Endodermal cell (in vitro differentiated cells): ENCODE results near the gene PDE7B. TPM values are rescaled to one million over a fixed set of nuclear protein-coding genes. Genes with fewer than 3 reads are reported as not detected.

Experiments used
- DNase-seq: peaks from one replicate; pipeline ENCODE4 v3.0.0-alpha.2; 2017
- H3K27ac ChIP-seq: 2 replicates; pipeline ENCODE4 v1.5.1; 2013; ENCODE audit warnings: mild to moderate bottlenecking, low read depth, low read length, moderate library complexity
- H3K27me3 ChIP-seq: 2 replicates; pipeline ENCODE4 v1.6.1; 2013; ENCODE audit warnings: mild to moderate bottlenecking, low read length, moderate library complexity; ENCODE audit not compliant: insufficient read depth, control insufficient read depth, poor library complexity, severe bottlenecking
- H3K36me3 ChIP-seq: 2 replicates; pipeline ENCODE4 v1.7.0; 2013; ENCODE audit warnings: mild to moderate bottlenecking, low read length, moderate library complexity; ENCODE audit not compliant: control insufficient read depth, insufficient read depth
- H3K4me1 ChIP-seq: one replicate; pipeline ENCODE4 v1.7.0; 2013; ENCODE audit warnings: low read length; ENCODE audit not compliant: control insufficient read depth, insufficient read depth
- H3K4me3 ChIP-seq: 2 replicates; pipeline ENCODE4 v1.5.1; 2013; ENCODE audit warnings: mild to moderate bottlenecking, low read length, moderate library complexity
- H3K9ac ChIP-seq: 2 replicates; pipeline ENCODE4 v1.6.1; 2013; ENCODE audit warnings: mild to moderate bottlenecking, low read length, moderate library complexity; ENCODE audit not compliant: poor library complexity, severe bottlenecking; ENCODE audit errors: extremely low read depth
- H3K9me3 ChIP-seq: 2 replicates; pipeline ENCODE4 v1.6.1; 2013; ENCODE audit warnings: mild to moderate bottlenecking, low read length, moderate library complexity; ENCODE audit not compliant: control insufficient read depth
- H3K27ac Mint-ChIP-seq: 2 replicates; pipeline ENCODE4 v1.8.0; 2020; ENCODE audit warnings: mixed read lengths
- H3K27me3 Mint-ChIP-seq: 2 replicates; pipeline ENCODE4 v1.8.0; 2021; ENCODE audit warnings: mild to moderate bottlenecking, mixed read lengths; ENCODE audit not compliant: insufficient read depth
- H3K36me3 Mint-ChIP-seq: 2 replicates; pipeline ENCODE4 v1.8.0; 2020; ENCODE audit warnings: low read depth, mixed read lengths
- H3K4me1 Mint-ChIP-seq: 2 replicates; pipeline ENCODE4 v1.8.0; 2020; ENCODE audit warnings: mixed read lengths
- H3K4me3 Mint-ChIP-seq: 2 replicates; pipeline ENCODE4 v1.8.0; 2020; ENCODE audit warnings: mild to moderate bottlenecking, moderate library complexity, mixed read lengths
- H3K9me3 Mint-ChIP-seq: 2 replicates; pipeline ENCODE4 v1.8.0; 2020; ENCODE audit warnings: mild to moderate bottlenecking, mixed read lengths
- WGBS, 2 experiments: methylation state at CpG; one replicate each; pipeline versions ENCODE4 v1.1.5 to v1.1.7; 2013; ENCODE audit warnings: missing lambda C conversion rate in 2 of 2, mixed read lengths in 1 of 2; ENCODE audit not compliant: insufficient coverage in 1 of 2, insufficient read length in 1 of 2; 5-methylcytosine and 5-hydroxymethylcytosine counted together
- total RNA-seq, 2 donors: library from RNA; stranded (reverse); fragmentation: NEBNext Ultra II Directional in 1 of 2; extraction: Animal tissue kit (Norgen Biotek cat#: 25700) in 1 of 2; gene quantifications; 2 replicates in 1 of 2; 3 replicates in 1 of 2; pipeline ENCODE4 v1.2.1, GENCODE V29; 2021
- TF ChIP-seq, protein P1 (sequence below): fragments of 200-600 bp; sonication (generic); conservative IDR thresholded peaks from 2 replicates; pipeline ENCODE4 v1.5.0; 2021; ENCODE audit warnings: antibody characterized with exemption, mild to moderate bottlenecking

PDE7B gene
- total RNA-seq, 2 donors from 2014 or later = 0.26 TPM; not detected in 1

DNA sequence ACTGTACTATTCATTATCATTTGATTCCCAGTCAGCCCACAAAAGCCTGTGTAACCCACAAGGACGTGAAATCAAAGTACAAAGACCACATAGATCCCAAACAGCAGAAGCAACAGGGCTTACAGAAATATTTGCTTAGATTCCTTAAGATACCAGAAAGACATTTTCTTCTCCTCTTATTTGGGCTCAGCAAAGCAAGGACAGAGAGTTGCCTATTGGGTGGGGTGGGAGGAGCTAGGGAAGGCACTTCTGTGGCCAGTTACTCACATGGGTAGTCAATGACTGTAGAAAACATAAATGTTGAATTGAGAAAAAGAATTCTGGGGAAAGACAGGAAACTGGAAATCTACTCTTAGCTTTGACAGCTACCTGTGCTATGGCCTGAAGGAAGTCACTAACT lies 19.8 kb downstream of the PDE7B start:
- Mint-ChIP-seq H3K4me3 (no peak overlapping the region), H3K4me1 (peaks cover 3% of the 10 kb centered on the region), H3K36me3 (no peaks in the 10 kb centered on the region), H3K27ac (no peak overlapping the region), H3K27me3 (no peaks in the 10 kb centered on the region), H3K9me3 (no peaks in the 10 kb centered on the region)
- TF ChIP-seq, protein P1, sequence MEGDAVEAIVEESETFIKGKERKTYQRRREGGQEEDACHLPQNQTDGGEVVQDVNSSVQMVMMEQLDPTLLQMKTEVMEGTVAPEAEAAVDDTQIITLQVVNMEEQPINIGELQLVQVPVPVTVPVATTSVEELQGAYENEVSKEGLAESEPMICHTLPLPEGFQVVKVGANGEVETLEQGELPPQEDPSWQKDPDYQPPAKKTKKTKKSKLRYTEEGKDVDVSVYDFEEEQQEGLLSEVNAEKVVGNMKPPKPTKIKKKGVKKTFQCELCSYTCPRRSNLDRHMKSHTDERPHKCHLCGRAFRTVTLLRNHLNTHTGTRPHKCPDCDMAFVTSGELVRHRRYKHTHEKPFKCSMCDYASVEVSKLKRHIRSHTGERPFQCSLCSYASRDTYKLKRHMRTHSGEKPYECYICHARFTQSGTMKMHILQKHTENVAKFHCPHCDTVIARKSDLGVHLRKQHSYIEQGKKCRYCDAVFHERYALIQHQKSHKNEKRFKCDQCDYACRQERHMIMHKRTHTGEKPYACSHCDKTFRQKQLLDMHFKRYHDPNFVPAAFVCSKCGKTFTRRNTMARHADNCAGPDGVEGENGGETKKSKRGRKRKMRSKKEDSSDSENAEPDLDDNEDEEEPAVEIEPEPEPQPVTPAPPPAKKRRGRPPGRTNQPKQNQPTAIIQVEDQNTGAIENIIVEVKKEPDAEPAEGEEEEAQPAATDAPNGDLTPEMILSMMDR = no peak
- H3K9ac ChIP-seq = no peak overlapping the region
- no peaks in the 10 kb centered on the region for H3K36me3 ChIP-seq
- no peak overlapping the region for H3K27ac ChIP-seq
- H3K9me3 ChIP-seq = no peaks in the 10 kb centered on the region
- WGBS, 2 experiments = 92% methylated on average over 1 of the region's 1 CpG; no CpG with 5 or more reads in 1 of the 2 experiments
- H3K4me1 ChIP-seq = no peaks in the 10 kb centered on the region
- no peaks in the 10 kb centered on the region for H3K27me3 ChIP-seq
- no peak overlapping the region for H3K4me3 ChIP-seq
- DNase-seq = no peak

DNA sequence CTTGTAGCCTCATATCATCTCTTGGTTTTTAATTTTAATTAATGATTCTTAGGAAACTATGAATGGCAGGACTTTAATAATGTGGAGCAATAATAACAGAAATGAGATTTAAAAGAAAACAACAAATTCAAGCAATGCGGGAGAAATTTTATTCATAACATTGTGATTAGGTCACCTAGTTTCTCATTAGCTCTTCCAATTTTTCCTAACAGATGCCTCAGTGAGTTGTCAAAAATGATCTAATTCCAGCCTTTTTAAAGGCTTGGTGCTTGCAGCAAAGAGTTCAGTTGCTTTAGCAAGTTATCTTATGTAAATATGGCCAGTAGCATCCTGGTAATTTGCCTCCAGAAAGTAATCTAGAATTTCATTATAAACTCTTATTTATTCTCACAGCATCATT lies 20.4 kb downstream of the PDE7B start:
- no peak for DNase-seq
- no peaks in the 10 kb centered on the region for H3K27me3 ChIP-seq
- H3K9ac ChIP-seq = no peak overlapping the region
- no peaks in the 10 kb centered on the region for H3K9me3 Mint-ChIP-seq
- H3K4me1 ChIP-seq = no peaks in the 10 kb centered on the region
- H3K27ac ChIP-seq = no peak overlapping the region
- H3K9me3 ChIP-seq = no peaks in the 10 kb centered on the region
- peaks cover 3% of the 10 kb centered on the region for H3K4me1 Mint-ChIP-seq
- H3K4me3 ChIP-seq = no peak overlapping the region
- H3K27ac Mint-ChIP-seq = no peak overlapping the region
- H3K36me3 Mint-ChIP-seq = no peaks in the 10 kb centered on the region
- H3K27me3 Mint-ChIP-seq = no peaks in the 10 kb centered on the region
- WGBS, 2 experiments = 67 to 88% methylated on average over 1 of the region's 1 CpG
- TF ChIP-seq, protein P1 = no peak
- H3K4me3 Mint-ChIP-seq = no peak overlapping the region
- H3K36me3 ChIP-seq = no peaks in the 10 kb centered on the region

DNA sequence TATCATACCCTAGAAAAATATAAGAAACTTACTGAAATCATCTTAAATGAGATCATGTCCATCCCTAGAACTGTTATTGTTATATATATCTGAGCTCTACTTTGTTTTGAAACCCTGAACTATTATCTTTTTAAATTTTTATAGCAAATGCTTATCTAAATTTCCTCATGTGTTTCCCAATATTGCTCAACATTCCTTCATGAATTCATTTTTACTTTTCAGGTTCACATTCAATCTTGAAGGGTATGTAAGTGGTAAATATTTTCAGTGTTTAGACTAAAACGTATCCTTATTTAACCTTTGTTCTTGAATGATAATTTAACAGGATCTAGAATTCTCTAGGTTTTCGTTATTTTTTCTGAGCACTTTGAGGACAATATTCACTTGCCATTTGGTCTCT lies 23.9 kb downstream of the PDE7B start:
- Mint-ChIP-seq H3K36me3 (no peaks in the 10 kb centered on the region), H3K27ac (no peak overlapping the region), H3K9me3 (no peaks in the 10 kb centered on the region), H3K4me3 (no peak overlapping the region), H3K4me1 (peaks cover 3% of the 10 kb centered on the region), H3K27me3 (no peaks in the 10 kb centered on the region)
- TF ChIP-seq, protein P1 = no peak
- no peaks in the 10 kb centered on the region for H3K4me1 ChIP-seq
- 60 to 87% methylated on average over 1 to 2 of the region's 2 CpGs for WGBS, 2 experiments
- H3K27ac ChIP-seq = no peak overlapping the region
- H3K27me3 ChIP-seq = no peaks in the 10 kb centered on the region
- H3K9ac ChIP-seq = no peak overlapping the region
- H3K9me3 ChIP-seq = no peaks in the 10 kb centered on the region
- H3K4me3 ChIP-seq = no peak overlapping the region
- DNase-seq = no peak
- H3K36me3 ChIP-seq = no peaks in the 10 kb centered on the region
